IMR-90 (cell line): ENCODE data around the gene PLXNB3. TPM values are rescaled to one million over a fixed set of nuclear protein-coding genes. Genes with fewer than 3 reads are reported as not detected.

ENCODE experiments used
- ATAC-seq: fragments of 200-7000 bp; cut with Tn5 transposase; 2 replicates; pipeline ENCODE4 v1.9.1; 2020; ENCODE audit warnings: low read depth, mild to moderate bottlenecking, moderate library complexity
- BruUV-seq: library from RNA; stranded (reverse); fragments of 400-500 nt; replicated peaks from 2 replicates; lab custom pipeline; 2021; lab: Mats Ljungman, UMichigan
- CTCF ChIA-PET: fragments of 300-600 bp; formaldehyde crosslinking; extraction: SDS; loops from one replicate; lab custom pipeline; 2021; ENCODE audit warnings: antibody characterized with exemption; lab: Yijun Ruan, JAX
- POLR2A ChIA-PET: fragments of 300-600 bp; sonication (Branson Sonifier 250); formaldehyde crosslinking; loops from one replicate; lab custom pipeline; 2022; ENCODE audit warnings: antibody characterized with exemption; ENCODE audit not compliant: unreplicated experiment; lab: Charles Lee
- DNase-seq: peaks from one replicate; pipeline ENCODE4 v3.0.0; 2013
- H2AFZ ChIP-seq: replicated peaks from 2 replicates; pipeline ENCODE3; 2013; ENCODE audit warnings: low read length, mild to moderate bottlenecking; ENCODE audit not compliant: poor library complexity
- H2AK5ac ChIP-seq: 2 replicates; pipeline ENCODE4 v1.6.1; 2013; ENCODE audit warnings: low read depth, low read length, inconsistent platforms
- H2AK9ac ChIP-seq: replicated peaks from 2 replicates; pipeline ENCODE3; 2013; ENCODE audit warnings: mild to moderate bottlenecking, low read depth, low read length, moderate library complexity; ENCODE audit not compliant: poor library complexity
- H2BK120ac ChIP-seq: 2 replicates; pipeline ENCODE4 v1.6.1; 2013; ENCODE audit warnings: low read depth, low read length, inconsistent platforms
- H2BK15ac ChIP-seq: 3 replicates; pipeline ENCODE4 v1.6.1; 2013; ENCODE audit warnings: low read depth, low read length, inconsistent platforms
- H2BK20ac ChIP-seq: 2 replicates; pipeline ENCODE4 v1.6.1; 2013; ENCODE audit warnings: low read depth, mild to moderate bottlenecking, inconsistent platforms, low read length, moderate library complexity
- H2BK5ac ChIP-seq: 2 replicates; pipeline ENCODE4 v1.6.1; 2013; ENCODE audit warnings: mild to moderate bottlenecking, low read depth, low read length, inconsistent platforms; ENCODE audit not compliant: poor library complexity, severe bottlenecking
- H3K14ac ChIP-seq: replicated peaks from 2 replicates; pipeline ENCODE4 v1.6.1; 2013; ENCODE audit warnings: low read depth, low read length, inconsistent platforms
- H3K18ac ChIP-seq: 2 replicates; pipeline ENCODE4 v1.6.1; 2013; ENCODE audit warnings: low read depth, low read length, control low read depth
- H3K23ac ChIP-seq: 2 replicates; pipeline ENCODE4 v1.6.1; 2013; ENCODE audit warnings: low read depth, low read length, inconsistent platforms
- H3K27ac ChIP-seq: 2 replicates; pipeline ENCODE4 v1.5.1; 2013; ENCODE audit warnings: mild to moderate bottlenecking, control low read depth, low read length; ENCODE audit not compliant: insufficient read depth
- H3K27me3 ChIP-seq: 2 replicates; pipeline ENCODE4 v1.6.1; 2013; ENCODE audit warnings: low read length; ENCODE audit not compliant: control insufficient read depth, insufficient read depth
- H3K36me3 ChIP-seq: 2 replicates; pipeline ENCODE4 v1.6.1; 2013; ENCODE audit warnings: low read length, mixed read lengths; ENCODE audit not compliant: control insufficient read depth, insufficient read depth
- H3K4ac ChIP-seq: 2 replicates; pipeline ENCODE4 v1.6.1; 2013; ENCODE audit warnings: low read depth, low read length, inconsistent platforms
- H3K4me1 ChIP-seq: 2 replicates; pipeline ENCODE4 v1.6.1; 2013; ENCODE audit warnings: low read length, mixed read lengths; ENCODE audit not compliant: control insufficient read depth, insufficient read depth
- H3K4me2 ChIP-seq: 2 replicates; pipeline ENCODE4 v1.6.1; 2013; ENCODE audit warnings: low read depth, mild to moderate bottlenecking, control low read depth, low read length, moderate library complexity
- H3K4me3 ChIP-seq: 2 replicates; pipeline ENCODE4 v1.5.1; 2013; ENCODE audit warnings: low read depth, mild to moderate bottlenecking, control low read depth, low read length, moderate library complexity; ENCODE audit not compliant: insufficient read depth
- H3K56ac ChIP-seq: 2 replicates; pipeline ENCODE4 v1.6.1; 2013; ENCODE audit warnings: low read length, inconsistent platforms; ENCODE audit not compliant: insufficient read depth; ENCODE audit errors: extremely low read depth
- H3K79me1 ChIP-seq, 2 experiments: 2 replicates each; pipeline ENCODE4 v1.6.1; 2013; ENCODE audit warnings: low read length in 2 of 2, inconsistent platforms in 1 of 2, low read depth in 1 of 2
- H3K9ac ChIP-seq: 2 replicates; pipeline ENCODE4 v1.6.1; 2013; ENCODE audit warnings: low read depth, low read length, control low read depth
- H3K9me1 ChIP-seq: 2 replicates; pipeline ENCODE4 v1.6.1; 2013; ENCODE audit warnings: low read length, inconsistent platforms; ENCODE audit not compliant: insufficient read depth
- H3K9me3 ChIP-seq: 2 replicates; pipeline ENCODE4 v1.6.1; 2013; ENCODE audit warnings: low read length; ENCODE audit not compliant: control insufficient read depth, insufficient read depth
- H4K20me1 ChIP-seq: 2 replicates; pipeline ENCODE4 v1.6.1; 2013; ENCODE audit warnings: low read length, inconsistent platforms; ENCODE audit not compliant: insufficient read depth
- H4K5ac ChIP-seq: 2 replicates; pipeline ENCODE4 v1.6.1; 2013; ENCODE audit warnings: mild to moderate bottlenecking, low read depth, low read length, control low read depth
- H4K8ac ChIP-seq, 2 experiments: 2 replicates each; pipeline ENCODE4 v1.6.1; 2013; ENCODE audit warnings: low read depth in 2 of 2, low read length in 2 of 2, control low read depth in 1 of 2, inconsistent platforms in 1 of 2
- H4K91ac ChIP-seq: 2 replicates; pipeline ENCODE4 v1.6.1; 2013; ENCODE audit warnings: low read depth, low read length, inconsistent platforms; ENCODE audit not compliant: insufficient read depth
- BHLHE40 ChIP-seq: fragments of 150-350 bp; IDR thresholded peaks from 2 replicates; pipeline ENCODE4 v1.6.1; 2016; ENCODE audit warnings: mild to moderate bottlenecking, low read depth, low read length
- CEBPB ChIP-seq: IDR thresholded peaks from 2 replicates; pipeline ENCODE4 v1.6.1; 2012; ENCODE audit warnings: low read depth, low read length, improper control_type of control experiment
- CHD1 ChIP-seq: IDR thresholded peaks from 2 replicates; pipeline ENCODE4 v1.6.1; 2012; ENCODE audit warnings: low read depth, low read length, improper control_type of control experiment
- FOS ChIP-seq: fragments of 150-350 bp; IDR thresholded peaks from 2 replicates; pipeline ENCODE4 v1.6.1; 2016; ENCODE audit warnings: low read depth, low read length
- MAZ ChIP-seq: IDR thresholded peaks from 2 replicates; pipeline ENCODE4 v1.6.1; 2012; ENCODE audit warnings: low read depth, mild to moderate bottlenecking, low read length, improper control_type of control experiment, moderate library complexity, borderline replicate concordance
- MXI1 ChIP-seq: IDR thresholded peaks from 2 replicates; pipeline ENCODE4 v1.6.1; 2012; ENCODE audit warnings: low read depth, mild to moderate bottlenecking, low read length, moderate library complexity, borderline replicate concordance
- POLR2A ChIP-seq: IDR thresholded peaks from 2 replicates; pipeline ENCODE4 v1.6.1; 2012; ENCODE audit warnings: mild to moderate bottlenecking, low read depth, low read length
- RCOR1 ChIP-seq: IDR thresholded peaks from 2 replicates; pipeline ENCODE4 v1.6.1; 2012; ENCODE audit warnings: mild to moderate bottlenecking, low read length, improper control_type of control experiment; ENCODE audit not compliant: insufficient replicate concordance
- WGBS, 2 experiments: methylation state at CpG; one replicate each; pipeline versions ENCODE4 v1.1.5 to v1.1.7; 2013; ENCODE audit warnings: missing lambda C conversion rate in 2 of 2; ENCODE audit not compliant: insufficient read length in 1 of 2; ENCODE audit errors: extremely low coverage in 2 of 2; 5-methylcytosine and 5-hydroxymethylcytosine counted together
- dilution Hi-C: fragments of 300-500 bp; cut with HindIII; formaldehyde crosslinking; loops from one replicate; pipeline ENCODE4 v1.14.3; 2018; ENCODE audit warnings: low sequenced_read_pairs; ENCODE audit not compliant: unreplicated experiment
- in situ Hi-C: fragments of 300-500 bp; cut with MboI; formaldehyde crosslinking; loops from 3 replicates; pipeline ENCODE4 v1.14.3; 2019; ENCODE audit warnings: low sequenced_read_pairs, inconsistent platforms, mixed read lengths
- intact Hi-C: fragments of 100-400 bp; cut with micrococcal nuclease; formaldehyde crosslinking; loops from 2 replicates; pipeline ENCODE4 v1.10.0; 2022
- polyA plus RNA-seq, 3 experiments: library from polyadenylated mRNA; depleted of rRNA; stranded (reverse); fragments of >200 nt; gene quantifications; 2 replicates each; pipeline ENCODE4 v1.2.3, GENCODE V29; 2012; ENCODE audit warnings: low replicate concordance in 1 of 3
- total RNA-seq: library from RNA; depleted of rRNA; stranded (reverse); fragments of >200 nt; gene quantifications from 2 replicates; pipeline ENCODE4 v1.2.3, GENCODE V29; 2012
- TF ChIP-seq, protein P1 (sequence below): conservative IDR thresholded peaks from 2 replicates; pipeline ENCODE4 v1.5.1; 2012; ENCODE audit warnings: mild to moderate bottlenecking, low read depth, low read length, improper control_type of control experiment

The PLXNB3 gene
- total and polyA plus RNA-seq, 2 of the 4 experiments (the other 2 are of a cell fraction): 0.36 to 22.3 TPM

DNA sequence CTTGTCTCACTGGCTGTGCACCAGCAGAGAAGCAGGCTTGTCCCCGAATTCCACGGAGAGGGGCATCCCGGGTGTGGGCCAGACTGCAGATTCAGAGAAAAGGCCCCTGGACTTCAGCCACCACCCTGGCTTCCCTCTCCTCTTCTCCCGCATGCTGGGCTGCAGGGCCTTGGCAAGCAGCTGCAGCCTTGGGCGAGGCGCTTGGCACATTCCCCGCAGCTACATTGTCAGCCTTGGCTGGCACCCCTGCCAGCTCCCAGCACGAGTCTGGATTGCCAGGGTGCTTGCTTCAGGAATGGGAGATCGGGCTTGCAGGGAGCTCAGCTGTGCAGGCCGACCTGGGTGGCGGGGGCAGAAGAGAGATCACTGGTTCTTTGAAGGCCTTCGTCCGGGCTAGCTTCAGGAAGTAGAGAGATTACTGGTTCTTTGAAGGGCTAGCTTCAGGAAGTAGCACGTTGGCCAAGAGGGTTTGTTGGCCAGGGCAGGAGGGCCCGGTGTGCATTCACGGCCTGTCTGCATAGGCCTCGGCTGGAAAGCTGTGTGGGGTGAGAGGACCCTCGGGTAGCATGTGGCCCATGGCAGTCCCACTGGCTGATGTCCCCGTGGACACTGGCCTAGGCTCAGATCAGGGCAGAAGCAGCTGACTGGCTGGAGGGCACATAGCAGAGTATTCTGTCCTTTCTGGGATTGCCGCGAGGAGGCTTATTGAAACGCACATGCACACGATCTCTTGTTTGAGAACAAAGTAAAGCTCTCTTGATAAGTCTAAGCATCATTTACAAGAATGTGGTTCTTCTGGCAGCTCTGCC lies 36.7 kb upstream of the PLXNB3 start:
- Histone ChIP-seq H3K14ac (peak overlapping the region; percentile 54; the same call in 1 of the 2 replicates), H4K5ac (peak overlapping the region; percentile 56; the same call in 1 of the 2 replicates), H3K27ac (peak overlapping the region; percentile 71), H3K18ac (no peak overlapping the region; the same call in 1 of the 2 replicates), H2AFZ (peak overlapping the region; percentile 71), H4K20me1 (peaks cover 14% of the 10 kb centered on the region), H2BK15ac (no peak overlapping the region), H3K4me1 (peaks cover 17% of the 10 kb centered on the region), H4K8ac (peak overlapping the region; percentile 83 to 85; a peak in 2 of 4 replicates), H3K36me3 (peaks cover 2% of the 10 kb centered on the region; the same call in 1 of the 2 replicates), H3K9ac (peak overlapping the region; percentile 54), H3K79me1 (peaks cover 0 to 27% of the 10 kb centered on the region in 2 experiments; a peak in 2 of 4 replicates), H3K9me1 (0 out of 2 replicates have a peak, but pooled peaks cover 5% of the 10 kb centered on the region), H3K4me2 (peak overlapping the region; percentile 71), H2BK120ac (peak overlapping the region; percentile 75; the same call in 1 of the 2 replicates), H2AK5ac (peak overlapping the region; percentile 23; the same call in 1 of the 2 replicates), H3K56ac (no peak overlapping the region), H3K4me3 (peak overlapping the region; percentile 14; the same call in 1 of the 2 replicates), H2AK9ac (peak overlapping the region; percentile 85), H2BK20ac (no peak overlapping the region), H3K27me3 (no peaks in the 10 kb centered on the region), H3K9me3 (no peaks in the 10 kb centered on the region; the same call in 1 of the 2 replicates), H3K4ac (peak overlapping the region; percentile 49), H3K23ac (no peak overlapping the region), H2BK5ac (peak overlapping the region; percentile 85), H4K91ac (peak overlapping the region; percentile 38)
- POLR2A ChIA-PET: no interaction called here
- dilution Hi-C loops (no loop called here), intact Hi-C loops (no loop called here), in situ Hi-C loops (no loop called here)
- TF ChIP-seq POLR2A: no peak
- TF ChIP-seq MAZ: no peak
- no peak for TF ChIP-seq FOS
- no peak for TF ChIP-seq CEBPB
- TF ChIP-seq RCOR1: no peak
- no peak for TF ChIP-seq CHD1
- no peak for TF ChIP-seq MXI1
- no peak for TF ChIP-seq BHLHE40
- TF ChIP-seq, protein P1, sequence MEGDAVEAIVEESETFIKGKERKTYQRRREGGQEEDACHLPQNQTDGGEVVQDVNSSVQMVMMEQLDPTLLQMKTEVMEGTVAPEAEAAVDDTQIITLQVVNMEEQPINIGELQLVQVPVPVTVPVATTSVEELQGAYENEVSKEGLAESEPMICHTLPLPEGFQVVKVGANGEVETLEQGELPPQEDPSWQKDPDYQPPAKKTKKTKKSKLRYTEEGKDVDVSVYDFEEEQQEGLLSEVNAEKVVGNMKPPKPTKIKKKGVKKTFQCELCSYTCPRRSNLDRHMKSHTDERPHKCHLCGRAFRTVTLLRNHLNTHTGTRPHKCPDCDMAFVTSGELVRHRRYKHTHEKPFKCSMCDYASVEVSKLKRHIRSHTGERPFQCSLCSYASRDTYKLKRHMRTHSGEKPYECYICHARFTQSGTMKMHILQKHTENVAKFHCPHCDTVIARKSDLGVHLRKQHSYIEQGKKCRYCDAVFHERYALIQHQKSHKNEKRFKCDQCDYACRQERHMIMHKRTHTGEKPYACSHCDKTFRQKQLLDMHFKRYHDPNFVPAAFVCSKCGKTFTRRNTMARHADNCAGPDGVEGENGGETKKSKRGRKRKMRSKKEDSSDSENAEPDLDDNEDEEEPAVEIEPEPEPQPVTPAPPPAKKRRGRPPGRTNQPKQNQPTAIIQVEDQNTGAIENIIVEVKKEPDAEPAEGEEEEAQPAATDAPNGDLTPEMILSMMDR: no peak
- DNase-seq (no peak), ATAC-seq (no peak)
- WGBS, 2 experiments: 69% methylated on average over 7 of the region's 23 CpGs; no CpG with 5 or more reads in 1 of the 2 experiments
- no TSS peak for BruUV-seq
- CTCF ChIA-PET: no interaction called here
